ENCODE data around the gene ASCC3.

DNA sequence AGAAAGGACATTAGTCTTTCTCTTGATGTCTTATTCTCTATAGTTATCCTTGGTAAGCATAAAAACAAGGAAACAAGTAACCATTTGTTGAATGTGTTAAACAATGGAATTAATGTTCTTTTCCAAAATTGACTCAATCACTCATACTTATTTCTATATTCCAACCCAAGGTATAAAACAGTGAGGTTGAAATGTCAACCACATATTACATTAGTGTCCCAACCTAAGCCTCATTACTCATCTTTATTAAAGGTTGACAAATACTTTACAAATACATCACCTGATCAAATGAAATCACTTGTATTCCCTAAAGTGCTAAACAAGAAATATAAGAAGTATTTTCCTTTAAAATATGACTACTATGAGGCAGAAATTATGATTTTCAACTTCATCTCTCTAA lies 100.5 kb downstream of the ASCC3 start:
- TF ChIP-seq, protein P1, sequence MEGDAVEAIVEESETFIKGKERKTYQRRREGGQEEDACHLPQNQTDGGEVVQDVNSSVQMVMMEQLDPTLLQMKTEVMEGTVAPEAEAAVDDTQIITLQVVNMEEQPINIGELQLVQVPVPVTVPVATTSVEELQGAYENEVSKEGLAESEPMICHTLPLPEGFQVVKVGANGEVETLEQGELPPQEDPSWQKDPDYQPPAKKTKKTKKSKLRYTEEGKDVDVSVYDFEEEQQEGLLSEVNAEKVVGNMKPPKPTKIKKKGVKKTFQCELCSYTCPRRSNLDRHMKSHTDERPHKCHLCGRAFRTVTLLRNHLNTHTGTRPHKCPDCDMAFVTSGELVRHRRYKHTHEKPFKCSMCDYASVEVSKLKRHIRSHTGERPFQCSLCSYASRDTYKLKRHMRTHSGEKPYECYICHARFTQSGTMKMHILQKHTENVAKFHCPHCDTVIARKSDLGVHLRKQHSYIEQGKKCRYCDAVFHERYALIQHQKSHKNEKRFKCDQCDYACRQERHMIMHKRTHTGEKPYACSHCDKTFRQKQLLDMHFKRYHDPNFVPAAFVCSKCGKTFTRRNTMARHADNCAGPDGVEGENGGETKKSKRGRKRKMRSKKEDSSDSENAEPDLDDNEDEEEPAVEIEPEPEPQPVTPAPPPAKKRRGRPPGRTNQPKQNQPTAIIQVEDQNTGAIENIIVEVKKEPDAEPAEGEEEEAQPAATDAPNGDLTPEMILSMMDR (conservative IDR thresholded peaks at IDR 0.05; ENCODE audit: low read depth, low read length) = no peak
- TF ChIP-seq POLR2A (IDR thresholded peaks at IDR 0.05; ENCODE audit: low read depth, low read length) (no peak), FOS (IDR thresholded peaks at IDR 0.05; ENCODE audit: low read depth, low read length) (no peak), SMC3 (IDR thresholded peaks at IDR 0.05; ENCODE audit: low read depth, low read length) (no peak), RCOR1 (IDR thresholded peaks at IDR 0.05; ENCODE audit: insufficient replicate concordance, low read length) (no peak), CEBPB (IDR thresholded peaks at IDR 0.05; ENCODE audit: low read depth, low read length) (no peak), RFX5 (IDR thresholded peaks at IDR 0.05; ENCODE audit: low read depth, low read length) (no peak), MAFK (IDR thresholded peaks at IDR 0.05; ENCODE audit: low read depth, low read length) (no peak), NFE2L2 (IDR thresholded peaks at IDR 0.05; ENCODE audit: low read depth, low read length) (no peak), BHLHE40 (IDR thresholded peaks at IDR 0.05; ENCODE audit: low read depth, low read length) (no peak), MXI1 (IDR thresholded peaks at IDR 0.05; ENCODE audit: borderline replicate concordance, low read depth, low read length) (no peak)
